GM19395 (cell line): ENCODE measurements around the gene RHCE.
"Not testable (repeated sequence)": the region's sequence is repeated elsewhere in the genome, so short reads cannot be mapped to it uniquely, and the experiment has no call there.

ENCODE experiments used
- ATAC-seq: cut with Tn5 transposase; IDR thresholded peaks from one replicate; pipeline ENCODE4 v1.9.1; 2021; ENCODE audit warnings: mild to moderate bottlenecking, moderate library complexity; ENCODE audit not compliant: unreplicated experiment

The RHCE gene

GRCh38 chr1:25433389-25434186 lies 13.0 kb upstream of the RHCE start:
- no peak for ATAC-seq

- ATAC-seq, result no peak
These were observed 12.2 kb upstream of the RHCE start for GRCh38 chr1:25432749-25433388.

DNA sequence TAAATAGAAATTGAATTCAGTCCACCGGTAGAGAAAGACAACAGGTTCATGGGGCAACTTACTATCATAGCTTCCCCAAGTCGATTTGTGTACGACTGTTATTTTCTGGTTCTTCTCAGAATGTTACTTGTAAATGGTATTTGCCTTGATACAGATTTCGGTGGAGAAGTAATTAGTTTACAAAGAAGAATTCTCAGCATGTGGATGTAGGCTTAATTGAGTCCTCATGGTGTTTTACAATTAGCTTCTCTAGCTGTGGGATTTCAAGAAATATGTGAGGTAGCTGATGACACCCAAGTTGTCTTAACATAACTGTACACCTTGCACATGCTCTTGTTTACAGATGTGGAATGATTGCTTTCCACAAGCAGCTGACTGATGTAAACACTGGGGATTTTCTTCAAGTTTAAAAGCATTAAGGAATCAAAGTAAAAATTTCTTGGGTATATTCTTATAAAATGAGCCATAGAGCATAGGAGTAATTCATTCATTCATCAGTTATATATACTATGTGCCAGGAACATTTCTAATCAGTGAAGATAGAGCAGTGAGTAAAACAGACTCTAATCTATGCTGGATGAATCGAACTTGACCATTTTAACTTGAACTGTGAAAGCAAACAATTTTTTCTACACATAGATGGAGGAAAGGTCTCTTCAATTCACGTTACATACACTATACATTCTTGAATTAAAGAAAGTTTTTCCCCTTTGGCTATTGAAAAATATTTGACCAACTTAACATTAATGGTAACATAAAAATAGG lies 11.5 kb upstream of the RHCE start:
- ATAC-seq, result no peak

DNA sequence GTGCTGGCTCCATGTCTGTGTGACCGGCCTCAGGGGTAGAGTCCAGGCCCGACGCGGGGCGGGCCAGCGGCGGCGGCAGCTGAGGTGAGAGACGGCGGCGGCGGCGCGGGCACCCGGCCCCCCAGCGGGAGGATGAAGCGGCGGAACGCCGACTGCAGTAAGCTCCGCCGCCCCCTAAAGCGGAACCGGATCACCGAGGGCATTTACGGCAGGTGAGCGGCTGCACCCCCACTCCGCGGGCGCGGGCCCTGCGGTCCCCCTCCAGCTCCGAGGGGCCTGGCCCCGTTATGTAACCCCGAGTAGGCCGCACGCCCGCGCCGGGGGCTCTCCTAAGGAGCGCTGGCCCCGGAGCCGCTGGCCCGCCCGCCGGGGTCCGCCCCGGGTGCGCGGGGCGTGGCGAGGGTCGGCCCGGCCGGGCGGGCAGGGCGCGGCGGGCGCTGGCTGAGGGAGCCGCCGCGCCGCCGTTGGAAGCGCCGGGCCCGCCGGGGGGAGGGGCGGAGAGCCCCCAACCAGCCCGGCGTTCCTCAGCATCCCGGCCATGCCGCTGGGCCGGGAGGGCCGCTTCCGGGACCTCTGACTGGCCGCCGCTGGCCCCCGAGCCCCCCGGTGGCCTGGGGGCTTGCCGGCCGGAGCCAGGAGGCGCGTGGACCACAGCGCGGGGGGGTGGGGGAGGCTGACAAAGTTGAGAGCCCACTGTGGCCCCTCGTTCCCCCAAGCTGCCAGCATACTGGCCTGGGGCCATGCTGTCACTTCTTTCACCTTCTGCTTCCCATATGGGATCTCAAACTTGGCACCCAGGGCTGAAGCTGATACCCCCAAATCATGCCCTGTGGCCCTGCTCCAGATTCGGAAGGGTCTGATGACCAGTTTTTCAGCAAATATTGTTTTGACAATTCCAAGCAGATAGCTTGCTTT lies 10.6 kb upstream of the RHCE start:
- peak; percentile 33 for ATAC-seq

GRCh38 chr1:25430073-25430966 lies 9.7 kb upstream of the RHCE start, which contains the start of gene MACO1:
TSS of gene MACO1 (plus strand) at chr1:25430897. CDS start at chr1:25431099, 202 bp downstream.
- peak; percentile 94 for ATAC-seq

- ATAC-seq, result no peak
These were observed 8.0 kb upstream of the RHCE start for GRCh38 chr1:25428475-25429166.

- ATAC-seq, result no peak
These were observed 7.1 kb upstream of the RHCE start for GRCh38 chr1:25427696-25428095.

DNA sequence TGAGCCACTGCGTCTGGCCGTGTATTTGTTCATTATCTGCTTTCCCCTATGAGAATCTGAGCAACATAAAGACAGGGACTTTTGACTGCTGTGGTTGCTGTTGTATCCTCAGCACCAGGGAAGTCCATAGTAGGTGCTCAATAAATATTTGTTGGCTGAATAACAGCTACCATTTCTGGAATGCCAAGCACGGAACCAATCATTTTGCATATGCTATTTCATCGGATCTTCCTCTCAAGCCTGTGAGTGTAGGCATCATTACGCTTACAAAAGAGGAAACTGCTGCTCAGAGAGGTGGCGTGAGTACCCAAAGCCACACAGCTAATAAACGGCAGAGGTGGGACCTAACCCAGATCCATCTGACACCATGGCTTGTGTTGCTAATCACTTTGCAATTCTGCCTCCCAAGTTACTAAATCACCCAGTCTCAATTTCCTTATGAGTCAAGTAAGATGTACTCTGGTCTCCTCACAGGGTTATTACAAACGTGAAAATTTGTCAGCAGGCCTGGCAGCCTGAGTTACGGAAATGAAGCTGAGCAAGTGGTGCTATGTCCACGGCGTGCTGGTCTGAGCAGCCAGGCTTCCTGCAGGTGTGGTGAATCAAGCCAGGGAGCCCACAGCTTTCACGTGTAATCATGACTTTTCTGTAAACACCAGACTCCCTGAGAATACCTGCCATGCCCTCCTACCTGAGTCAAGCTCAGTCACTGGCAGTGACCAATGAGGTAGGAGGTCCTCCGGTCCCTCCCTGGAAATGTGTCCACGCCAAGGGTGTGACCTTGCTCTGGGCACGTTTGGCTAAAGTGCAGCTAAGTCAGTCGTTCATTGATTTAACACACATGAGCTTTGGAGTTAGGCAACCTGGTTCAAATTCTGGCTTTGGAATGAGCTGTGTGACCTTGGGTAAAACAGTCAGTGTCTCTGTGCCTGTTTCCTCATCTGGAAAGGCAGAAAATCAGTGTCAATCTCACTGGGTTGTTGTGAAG lies 4.8 kb upstream of the RHCE start:
- no peak for ATAC-seq

DNA sequence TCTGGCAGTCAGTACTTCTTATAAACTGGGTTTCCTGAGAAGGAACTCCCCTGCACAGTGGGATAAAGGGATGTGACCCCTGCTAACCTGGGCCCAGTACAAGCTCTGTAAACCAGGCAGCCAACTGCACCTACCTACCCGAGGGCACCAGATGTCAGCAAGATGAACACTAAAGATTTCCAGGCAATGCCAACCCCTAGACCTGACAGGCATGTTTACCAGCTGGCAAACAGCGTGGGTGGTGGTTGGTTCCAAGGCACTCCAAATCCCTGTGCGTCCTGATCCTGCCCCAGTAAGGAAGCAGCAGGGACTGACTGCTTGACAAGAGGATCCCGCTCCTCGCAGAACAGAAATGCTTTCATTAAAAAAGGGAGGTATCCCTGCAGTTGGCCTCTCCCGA lies 2.6 kb upstream of the RHCE start:
- not testable (repeated sequence) for ATAC-seq

GRCh38 chr1:25419339-25419738 lies 1.3 kb downstream of the RHCE start:
- not testable (repeated sequence) for ATAC-seq

DNA sequence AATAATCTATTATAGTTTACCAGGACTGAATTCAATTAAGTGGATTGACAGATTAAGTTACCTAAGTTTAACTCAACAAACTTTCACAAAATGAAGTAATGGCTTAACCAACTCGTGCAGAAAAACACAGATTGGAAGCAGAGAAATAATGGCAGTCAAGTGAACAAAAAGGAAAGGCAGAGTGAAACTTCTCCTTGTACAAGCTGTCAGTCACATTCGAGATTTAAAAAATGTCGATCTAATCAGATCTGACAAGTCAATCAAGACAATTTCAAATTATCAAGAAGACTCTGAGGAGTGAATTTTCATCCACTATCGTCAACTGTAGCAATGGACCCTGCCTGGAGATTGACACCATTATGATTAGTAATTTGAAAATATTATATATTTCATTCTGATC lies 3.3 kb downstream of the RHCE start:
- ATAC-seq, result not testable (repeated sequence)

DNA sequence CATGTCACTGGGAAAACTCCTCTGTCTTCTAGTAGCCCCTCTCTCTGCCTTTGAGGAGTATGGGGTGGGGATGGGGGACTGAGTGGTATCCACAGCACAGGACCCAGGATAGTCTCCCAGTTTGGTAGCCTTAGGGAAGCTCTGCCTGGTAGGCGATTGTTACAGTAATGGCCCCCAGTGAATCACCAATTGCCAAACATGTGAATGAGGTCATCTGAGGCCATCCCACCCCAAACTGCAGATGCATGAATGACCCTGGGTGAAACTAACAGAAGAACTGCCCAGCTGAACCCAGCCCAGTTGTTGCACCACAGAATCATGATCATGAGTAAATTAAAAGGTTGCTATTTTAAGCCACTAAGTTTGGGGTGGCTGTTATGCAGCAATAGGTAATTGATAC lies 6.0 kb downstream of the RHCE start:
- ATAC-seq, result not testable (repeated sequence)

- not testable (repeated sequence) for ATAC-seq
These were observed 6.5 kb downstream of the RHCE start for GRCh38 chr1:25414157-25414556.

DNA sequence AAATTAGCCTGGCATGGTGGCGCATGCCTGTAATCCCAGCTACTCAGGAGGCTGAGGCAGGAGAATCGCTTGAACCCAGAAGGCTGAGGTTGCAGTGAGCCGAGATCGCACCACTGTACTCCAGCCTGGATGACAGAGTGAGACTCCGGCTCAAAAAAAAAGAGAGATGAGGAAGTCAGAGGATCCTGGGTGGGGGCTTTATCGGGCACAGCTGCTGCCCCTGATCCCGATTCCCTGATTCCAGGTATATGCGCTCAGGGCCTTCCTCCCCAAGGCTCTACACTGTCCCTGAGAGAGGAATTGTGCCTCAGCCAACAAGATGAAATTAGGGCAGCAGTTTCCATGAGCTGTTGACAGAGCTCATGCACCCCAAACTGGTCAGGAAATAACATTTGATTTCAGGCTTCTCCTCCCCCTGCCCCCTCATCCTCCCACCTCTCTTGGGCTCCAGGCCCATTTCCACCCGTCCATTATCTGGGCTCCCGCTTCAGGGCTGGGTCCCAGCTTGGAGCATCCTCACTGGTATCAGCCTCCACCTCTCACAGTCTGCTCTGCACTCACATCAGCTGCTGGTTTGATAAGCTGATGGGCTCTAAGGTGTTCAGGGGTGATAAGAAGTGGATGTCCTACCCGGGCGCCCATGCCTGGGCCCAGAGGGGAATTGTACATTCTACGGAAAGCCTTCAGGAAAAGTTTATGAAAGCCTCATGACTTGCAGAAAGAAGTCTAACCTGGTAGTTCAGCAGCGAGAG lies 7.6 kb downstream of the RHCE start:
- not testable (repeated sequence) for ATAC-seq

GRCh38 chr1:25409641-25410427 lies 10.8 kb downstream of the RHCE start:
- ATAC-seq, result not testable (repeated sequence)

DNA sequence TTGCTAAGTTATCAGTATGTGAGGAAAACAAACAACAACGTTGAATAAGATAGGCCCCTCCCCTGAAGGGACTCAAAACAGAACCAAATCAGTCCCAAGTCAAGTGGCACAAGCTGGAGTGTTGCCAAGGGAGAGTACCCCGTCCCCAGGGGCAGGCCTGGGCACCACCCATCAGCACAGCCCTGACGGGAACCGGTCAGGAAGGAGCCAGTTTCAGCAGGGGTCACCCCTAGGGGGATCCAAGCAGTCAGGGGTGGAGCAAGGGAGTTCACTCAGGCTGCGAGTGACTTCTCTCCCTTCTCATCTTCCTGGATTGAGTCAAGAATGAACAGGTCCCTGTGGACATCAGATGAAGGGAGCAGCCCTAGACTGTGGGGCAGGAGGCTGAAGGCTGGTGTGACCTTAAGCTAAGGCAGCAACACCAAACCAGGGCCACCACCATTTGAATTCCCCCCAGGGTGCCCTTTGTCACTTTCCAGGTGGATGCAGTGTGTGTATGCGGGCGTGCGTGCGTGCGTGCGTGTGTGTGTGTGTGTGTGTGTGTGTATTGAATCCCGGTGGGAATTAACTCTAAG lies 14.8 kb downstream of the RHCE start:
- not testable (repeated sequence) for ATAC-seq
